ENCODE measurements around the gene TBL1X. TPM values are rescaled to one million over a fixed set of nuclear protein-coding genes. Genes with fewer than 3 reads are reported as not detected.

Gene TBL1X
- total and polyA plus RNA-seq, 12 donors: 1.8 to 14.1 (median 9.8) TPM

DNA sequence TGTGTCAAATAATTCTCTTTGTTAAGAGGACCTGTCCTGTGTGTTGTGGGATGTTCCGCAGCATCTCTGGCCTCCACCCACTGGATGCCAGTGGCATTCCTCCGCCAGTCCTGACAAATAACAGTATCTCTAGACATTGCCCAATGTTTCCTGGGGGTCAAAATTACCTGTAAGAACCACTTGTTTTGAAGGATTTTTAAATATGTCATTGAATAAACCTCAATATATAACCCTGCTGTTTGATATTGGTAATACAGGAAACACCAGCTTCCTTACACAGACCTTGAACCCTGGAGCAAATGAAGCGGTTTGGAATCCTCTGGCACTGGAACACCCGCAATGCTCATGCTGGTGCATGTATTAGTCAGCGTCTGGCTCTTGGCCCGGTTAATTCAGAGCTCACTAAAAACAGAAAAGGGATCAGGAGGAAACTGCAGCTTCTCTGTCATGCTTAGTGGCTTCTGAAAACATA is 101.3 kb downstream of the TBL1X start:
- peaks cover 0 to 25% (median 15%) of the 10 kb centered on the region in 9 donors for H3K4me1 ChIP-seq
- H3K27me3 ChIP-seq: no peaks in the 10 kb centered on the region
- H3K9me3 ChIP-seq: no peaks in the 10 kb centered on the region
- DNase-seq (peak; percentile 16 to 54), ATAC-seq (peak; percentile 58 to 87 (median 75))
- H3K27ac ChIP-seq: peak overlapping the region in 1 of 10 donors; percentile 11
- WGBS, 2 donors: 14 to 19% methylated on average over 6 of the region's 6 CpGs
- TF ChIP-seq, protein P1, sequence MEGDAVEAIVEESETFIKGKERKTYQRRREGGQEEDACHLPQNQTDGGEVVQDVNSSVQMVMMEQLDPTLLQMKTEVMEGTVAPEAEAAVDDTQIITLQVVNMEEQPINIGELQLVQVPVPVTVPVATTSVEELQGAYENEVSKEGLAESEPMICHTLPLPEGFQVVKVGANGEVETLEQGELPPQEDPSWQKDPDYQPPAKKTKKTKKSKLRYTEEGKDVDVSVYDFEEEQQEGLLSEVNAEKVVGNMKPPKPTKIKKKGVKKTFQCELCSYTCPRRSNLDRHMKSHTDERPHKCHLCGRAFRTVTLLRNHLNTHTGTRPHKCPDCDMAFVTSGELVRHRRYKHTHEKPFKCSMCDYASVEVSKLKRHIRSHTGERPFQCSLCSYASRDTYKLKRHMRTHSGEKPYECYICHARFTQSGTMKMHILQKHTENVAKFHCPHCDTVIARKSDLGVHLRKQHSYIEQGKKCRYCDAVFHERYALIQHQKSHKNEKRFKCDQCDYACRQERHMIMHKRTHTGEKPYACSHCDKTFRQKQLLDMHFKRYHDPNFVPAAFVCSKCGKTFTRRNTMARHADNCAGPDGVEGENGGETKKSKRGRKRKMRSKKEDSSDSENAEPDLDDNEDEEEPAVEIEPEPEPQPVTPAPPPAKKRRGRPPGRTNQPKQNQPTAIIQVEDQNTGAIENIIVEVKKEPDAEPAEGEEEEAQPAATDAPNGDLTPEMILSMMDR (IDR thresholded peaks at IDR 0.05): peak in 1 of 9 donors; percentile 6
- H3K36me3 ChIP-seq: no peaks in the 10 kb centered on the region
- intact Hi-C loops (cut with DNase I): no loop called here
- no peak overlapping the region for H3K4me3 ChIP-seq

DNA sequence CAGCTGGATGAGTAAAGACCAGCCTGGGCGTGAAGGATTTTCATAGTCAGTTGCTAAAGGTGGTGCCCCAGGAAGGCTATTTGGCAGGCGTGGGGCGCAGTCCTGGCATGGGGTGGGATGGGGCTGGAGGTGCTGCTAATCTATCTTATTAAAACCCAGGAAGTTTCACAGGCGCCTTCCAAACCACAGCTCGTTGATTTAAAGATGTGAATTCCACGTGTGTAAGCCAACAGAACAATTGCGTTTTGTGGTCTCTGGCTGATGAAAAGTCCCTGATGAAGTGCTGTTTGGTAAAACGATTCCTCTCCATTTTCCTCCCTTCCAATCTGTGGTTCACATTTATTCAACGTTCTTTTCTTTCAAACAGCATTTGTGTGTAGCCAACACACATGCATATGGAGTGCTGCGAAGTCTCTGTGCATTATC is 105.0 kb downstream of the TBL1X start:
- no peak overlapping the region for H3K27ac ChIP-seq
- H3K9me3 ChIP-seq: no peaks in the 10 kb centered on the region
- TF ChIP-seq, protein P1 (IDR thresholded peaks at IDR 0.05): no peak
- intact Hi-C loops (cut with DNase I): loop anchor here in 1 of 10 donors (10.0 kb wide), 1 partner anchor 105 kb away; the partner anchor contains the start of gene TBL1X
- H3K4me3 ChIP-seq: no peak overlapping the region
- H3K4me1 ChIP-seq: peaks cover 0 to 24% (median 15%) of the 10 kb centered on the region in 9 donors
- peaks cover 0 to 7% (median 0%) of the 10 kb centered on the region in 7 donors for H3K27me3 ChIP-seq
- H3K36me3 ChIP-seq: no peaks in the 10 kb centered on the region
- ATAC-seq (no peak), DNase-seq (no peak)
- 56 to 66% methylated on average over 10 of the region's 10 CpGs for WGBS, 2 donors

DNA sequence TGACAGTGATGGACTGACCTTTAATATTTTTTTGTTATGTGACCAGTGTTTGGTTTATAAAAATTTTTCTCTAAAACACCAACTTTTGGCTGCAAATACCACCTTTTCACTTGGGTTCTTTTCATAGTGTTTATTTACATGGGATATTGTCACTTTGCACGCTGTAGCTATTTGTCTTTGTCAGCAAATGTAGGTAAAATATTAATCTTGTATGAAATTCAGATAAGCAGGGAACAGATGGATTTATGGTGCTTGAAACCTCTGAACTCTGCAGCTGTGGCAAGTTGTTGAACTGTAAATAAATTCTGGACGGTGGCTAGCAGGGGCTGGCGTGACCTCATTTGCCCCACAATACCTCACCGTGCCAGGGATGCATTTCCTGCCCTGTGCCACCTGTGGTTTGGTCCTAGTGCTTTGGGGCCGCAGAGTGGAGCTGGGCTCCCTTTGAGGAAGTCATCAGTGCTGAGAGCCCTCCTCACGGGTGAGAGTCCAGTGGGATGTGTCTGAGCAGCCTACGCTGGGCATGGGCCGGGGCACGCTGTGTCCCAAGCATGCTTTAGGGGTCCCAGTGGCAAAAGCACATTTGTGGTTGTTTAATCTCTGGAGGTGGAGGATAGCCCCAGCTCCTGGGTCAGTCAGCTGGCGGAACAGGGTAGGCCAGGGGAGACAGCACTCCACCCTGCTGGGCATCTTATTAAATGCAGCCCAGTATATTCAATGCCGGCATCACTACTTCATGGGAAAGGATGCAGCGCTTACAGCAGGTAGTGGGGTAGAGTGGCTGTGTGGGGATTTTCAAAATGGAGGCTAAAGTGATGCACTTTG is 108.6 kb downstream of the TBL1X start:
- peaks cover 0 to 8% (median 0%) of the 10 kb centered on the region in 9 donors for H3K4me1 ChIP-seq
- H3K27ac ChIP-seq: no peak overlapping the region
- DNase-seq: no peak
- TF ChIP-seq, protein P1 (IDR thresholded peaks at IDR 0.05): no peak
- intact Hi-C loops (cut with DNase I): loop anchor here in 1 of 10 donors (10.0 kb wide), 1 partner anchor 109 kb away; the partner anchor contains the start of gene TBL1X
- H3K27me3 ChIP-seq: peaks cover 0 to 7% (median 0%) of the 10 kb centered on the region in 7 donors
- WGBS, 2 donors: 77 to 79% methylated on average over 12 of the region's 12 CpGs
- H3K36me3 ChIP-seq: no peaks in the 10 kb centered on the region
- H3K9me3 ChIP-seq: no peaks in the 10 kb centered on the region
- H3K4me3 ChIP-seq: no peak overlapping the region
- no peak for ATAC-seq

DNA sequence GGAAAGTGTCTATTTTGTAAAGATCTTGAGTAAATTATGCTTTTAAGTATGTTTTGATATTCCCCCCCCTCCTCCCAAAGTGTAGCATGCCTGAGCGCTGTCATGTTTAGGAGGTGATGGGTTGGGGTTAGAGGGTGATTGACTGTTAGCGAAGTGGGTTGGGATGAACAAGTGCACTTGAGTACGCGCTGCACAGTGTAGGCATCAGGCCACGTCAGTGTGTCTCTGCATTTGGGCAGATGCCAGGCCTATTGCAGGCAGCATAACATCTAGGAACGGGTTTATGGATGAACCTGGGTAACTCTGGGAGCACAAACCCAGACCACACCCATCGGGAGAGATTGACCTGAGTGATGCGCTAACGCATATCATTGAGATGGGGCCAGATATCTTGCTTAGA is 111.2 kb downstream of the TBL1X start:
- DNase-seq: no peak
- ATAC-seq: peak in 3 of 8 donors; percentile 31 to 65 (median 61)
- 68 to 91% methylated on average over 9 of the region's 9 CpGs for WGBS, 2 donors

More for the DNA sequence above, 111.2 kb downstream of the TBL1X start:
- H3K27ac ChIP-seq: no peak overlapping the region
- H3K4me3 ChIP-seq: no peak overlapping the region
- peaks cover 0 to 7% (median 0%) of the 10 kb centered on the region in 7 donors for H3K27me3 ChIP-seq
- no peaks in the 10 kb centered on the region for H3K4me1 ChIP-seq
- intact Hi-C loops (cut with DNase I): loop anchor here in 1 of 10 donors (10.0 kb wide), 1 partner anchor 111 kb away; the partner anchor contains the start of gene TBL1X
- TF ChIP-seq, protein P1 (IDR thresholded peaks at IDR 0.05): no peak
- no peaks in the 10 kb centered on the region for H3K36me3 ChIP-seq
- no peaks in the 10 kb centered on the region for H3K9me3 ChIP-seq
